Activated naive CD8-positive, alpha-beta T cell treated with anti-CD3 and anti-CD28 coated beads, Interleukin-2, amount 50 U/mL, for 24 hours (primary cell): ENCODE measurements around the gene TNNI2.

Experiments used
- ATAC-seq: fragments of 150-1000 bp; cut with Tn5 transposase; one replicate; pipeline ENCODE4 v1.10.0; 2021
- DNase-seq: peaks from one replicate; pipeline ENCODE4 v3.0.0; 2021
- H3K27ac Mint-ChIP-seq: one replicate; pipeline ENCODE4 v1.8.0; 2021; ENCODE audit warnings: mild to moderate bottlenecking, mixed read lengths
- H3K27me3 Mint-ChIP-seq: one replicate; pipeline ENCODE4 v1.8.0; 2021; ENCODE audit warnings: mixed read lengths
- H3K36me3 Mint-ChIP-seq: one replicate; pipeline ENCODE4 v1.8.0; 2021; ENCODE audit warnings: low read depth, mixed read lengths
- H3K4me1 Mint-ChIP-seq: one replicate; pipeline ENCODE4 v1.8.0; 2021; ENCODE audit warnings: mixed read lengths
- H3K4me3 Mint-ChIP-seq: one replicate; pipeline ENCODE4 v1.8.0; 2021; ENCODE audit warnings: mild to moderate bottlenecking, moderate library complexity, mixed read lengths
- H3K9me3 Mint-ChIP-seq: one replicate; pipeline ENCODE4 v1.8.0; 2021; ENCODE audit warnings: mixed read lengths

Gene TNNI2

GRCh38 chr11:1854132-1854948 is 15.6 kb downstream of the TNNI2 start:
- ATAC-seq (peak; percentile 14), DNase-seq (peak; percentile 46)
- Mint-ChIP-seq H3K27me3 (no peaks in the 10 kb centered on the region), H3K27ac (peak overlapping the region; percentile 99), H3K4me3 (peak overlapping the region; percentile 98), H3K9me3 (no peaks in the 10 kb centered on the region), H3K4me1 (peaks cover 64% of the 10 kb centered on the region), H3K36me3 (peaks cover 2% of the 10 kb centered on the region)

GRCh38 chr11:1854949-1855885 is 16.4 kb downstream of the TNNI2 start:
- H3K27ac Mint-ChIP-seq, result no peak overlapping the region
- H3K9me3 Mint-ChIP-seq, result no peaks in the 10 kb centered on the region
- ATAC-seq, result peak; percentile 63
- peak; percentile 78 for DNase-seq
- H3K4me1 Mint-ChIP-seq, result peaks cover 55% of the 10 kb centered on the region
- H3K4me3 Mint-ChIP-seq, result peak overlapping the region; percentile 98
- H3K36me3 Mint-ChIP-seq, result peaks cover 2% of the 10 kb centered on the region
- no peaks in the 10 kb centered on the region for H3K27me3 Mint-ChIP-seq

GRCh38 chr11:1855886-1856265 is 17.1 kb downstream of the TNNI2 start:
- Mint-ChIP-seq H3K4me3 (peak overlapping the region; percentile 98), H3K4me1 (peaks cover 49% of the 10 kb centered on the region), H3K27ac (no peak overlapping the region), H3K9me3 (no peaks in the 10 kb centered on the region), H3K27me3 (no peaks in the 10 kb centered on the region), H3K36me3 (peaks cover 2% of the 10 kb centered on the region)
- DNase-seq (no peak), ATAC-seq (no peak)

- Mint-ChIP-seq H3K4me3 (peak overlapping the region; percentile 47), H3K36me3 (peaks cover 2% of the 10 kb centered on the region), H3K27me3 (no peaks in the 10 kb centered on the region), H3K27ac (no peak overlapping the region), H3K9me3 (no peaks in the 10 kb centered on the region), H3K4me1 (peaks cover 43% of the 10 kb centered on the region)
- DNase-seq, result no peak
- ATAC-seq, result no peak
Observed at GRCh38 chr11:1856306-1857005, 17.7 kb downstream of the TNNI2 start.

GRCh38 chr11:1857064-1857463 is 18.3 kb downstream of the TNNI2 start:
- peaks cover 38% of the 10 kb centered on the region for H3K4me1 Mint-ChIP-seq
- H3K27me3 Mint-ChIP-seq, result no peaks in the 10 kb centered on the region
- no peaks in the 10 kb centered on the region for H3K9me3 Mint-ChIP-seq
- H3K4me3 Mint-ChIP-seq, result no peak overlapping the region
- no peak for DNase-seq
- no peak for ATAC-seq
- H3K27ac Mint-ChIP-seq, result no peak overlapping the region
- H3K36me3 Mint-ChIP-seq, result peaks cover 2% of the 10 kb centered on the region

GRCh38 chr11:1858154-1858553 is 19.4 kb downstream of the TNNI2 start:
- no peak overlapping the region for H3K27ac Mint-ChIP-seq
- H3K36me3 Mint-ChIP-seq, result peaks cover under 1% of the 10 kb centered on the region
- ATAC-seq, result no peak
- H3K4me1 Mint-ChIP-seq, result peaks cover 27% of the 10 kb centered on the region
- H3K27me3 Mint-ChIP-seq, result no peaks in the 10 kb centered on the region
- DNase-seq, result no peak
- no peaks in the 10 kb centered on the region for H3K9me3 Mint-ChIP-seq
- H3K4me3 Mint-ChIP-seq, result no peak overlapping the region

GRCh38 chr11:1858576-1858975 is 19.8 kb downstream of the TNNI2 start:
- H3K27me3 Mint-ChIP-seq, result no peaks in the 10 kb centered on the region
- ATAC-seq (no peak), DNase-seq (no peak)
- H3K4me1 Mint-ChIP-seq, result peaks cover 24% of the 10 kb centered on the region
- H3K36me3 Mint-ChIP-seq, result no peaks in the 10 kb centered on the region
- no peaks in the 10 kb centered on the region for H3K9me3 Mint-ChIP-seq
- H3K27ac Mint-ChIP-seq, result no peak overlapping the region
- no peak overlapping the region for H3K4me3 Mint-ChIP-seq

GRCh38 chr11:1859004-1859403 is 20.2 kb downstream of the TNNI2 start:
- no peak overlapping the region for H3K27ac Mint-ChIP-seq
- ATAC-seq (no peak), DNase-seq (no peak)
- no peaks in the 10 kb centered on the region for H3K36me3 Mint-ChIP-seq
- no peak overlapping the region for H3K4me3 Mint-ChIP-seq
- peaks cover 20% of the 10 kb centered on the region for H3K4me1 Mint-ChIP-seq
- no peaks in the 10 kb centered on the region for H3K9me3 Mint-ChIP-seq
- no peaks in the 10 kb centered on the region for H3K27me3 Mint-ChIP-seq

GRCh38 chr11:1860108-1860507 is 21.3 kb downstream of the TNNI2 start:
- Mint-ChIP-seq H3K4me3 (no peak overlapping the region), H3K27me3 (no peaks in the 10 kb centered on the region)
- no peak for ATAC-seq

GRCh38 chr11:1861435-1862411 is 22.9 kb downstream of the TNNI2 start:
- no peak for ATAC-seq
- peaks cover 8% of the 10 kb centered on the region for H3K4me1 Mint-ChIP-seq
- DNase-seq, result no peak
- H3K36me3 Mint-ChIP-seq, result no peaks in the 10 kb centered on the region
- no peaks in the 10 kb centered on the region for H3K27me3 Mint-ChIP-seq
- H3K27ac Mint-ChIP-seq, result no peak overlapping the region
- H3K4me3 Mint-ChIP-seq, result no peak overlapping the region
- H3K9me3 Mint-ChIP-seq, result no peaks in the 10 kb centered on the region

More at GRCh38 chr11:1860108-1860507, 21.3 kb downstream of the TNNI2 start:
- H3K36me3 Mint-ChIP-seq, result no peaks in the 10 kb centered on the region
- DNase-seq, result no peak
- no peak overlapping the region for H3K27ac Mint-ChIP-seq
- H3K9me3 Mint-ChIP-seq, result no peaks in the 10 kb centered on the region
- H3K4me1 Mint-ChIP-seq, result peaks cover 16% of the 10 kb centered on the region

- no peaks in the 10 kb centered on the region for H3K36me3 Mint-ChIP-seq
- H3K4me3 Mint-ChIP-seq, result no peak overlapping the region
- DNase-seq, result no peak
- H3K4me1 Mint-ChIP-seq, result peaks cover 9% of the 10 kb centered on the region
- no peaks in the 10 kb centered on the region for H3K9me3 Mint-ChIP-seq
- no peaks in the 10 kb centered on the region for H3K27me3 Mint-ChIP-seq
- peak overlapping the region; percentile 26 for H3K27ac Mint-ChIP-seq
- no peak for ATAC-seq
Observed at GRCh38 chr11:1862588-1863351, 24.0 kb downstream of the TNNI2 start.

GRCh38 chr11:1863352-1864216 is 24.8 kb downstream of the TNNI2 start:
- DNase-seq (no peak), ATAC-seq (no peak)
- H3K9me3 Mint-ChIP-seq, result no peaks in the 10 kb centered on the region
- H3K27me3 Mint-ChIP-seq, result no peaks in the 10 kb centered on the region
- H3K4me3 Mint-ChIP-seq, result no peak overlapping the region
- H3K27ac Mint-ChIP-seq, result peak overlapping the region; percentile 26
- no peaks in the 10 kb centered on the region for H3K36me3 Mint-ChIP-seq
- H3K4me1 Mint-ChIP-seq, result peaks cover 13% of the 10 kb centered on the region
